Measurements from ENCODE around the gene CPOX. TPM values are rescaled to one million over a fixed set of nuclear protein-coding genes. Genes with fewer than 3 reads are reported as not detected.

CPOX gene
- total and polyA plus RNA-seq, 10 of the 15 experiments (the other 5 are each of a cell fraction or from before 2014, with no cell fraction given) = 40.7 to 72.6 (median 64.5) TPM

DNA sequence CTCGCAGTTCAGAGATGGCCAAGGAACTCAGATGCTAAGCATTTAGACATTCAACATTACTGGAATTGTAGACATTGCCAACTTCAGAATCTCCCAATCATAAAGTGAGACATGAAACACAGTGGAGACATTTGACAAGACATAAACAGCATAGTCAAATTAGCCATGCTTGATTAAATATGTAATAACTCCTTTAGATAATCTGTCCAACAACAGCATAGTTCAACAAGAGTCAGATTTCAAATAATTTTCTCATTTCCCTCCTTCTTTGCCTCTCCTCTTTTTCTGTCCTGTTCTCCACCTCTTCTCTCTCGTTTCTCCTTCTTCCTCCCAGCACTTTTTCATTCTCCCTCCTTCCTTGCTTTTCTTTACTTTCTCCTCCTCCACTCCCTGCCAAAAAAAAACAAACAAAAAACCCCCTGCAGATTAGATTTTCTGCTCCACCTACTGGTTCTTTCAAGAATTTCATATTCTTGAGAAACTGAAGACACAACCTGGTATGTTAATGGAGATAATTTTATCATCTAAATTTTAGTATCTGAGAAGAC lies 20.2 kb downstream of the CPOX start (continued):
- TF ChIP-seq, protein P1, sequence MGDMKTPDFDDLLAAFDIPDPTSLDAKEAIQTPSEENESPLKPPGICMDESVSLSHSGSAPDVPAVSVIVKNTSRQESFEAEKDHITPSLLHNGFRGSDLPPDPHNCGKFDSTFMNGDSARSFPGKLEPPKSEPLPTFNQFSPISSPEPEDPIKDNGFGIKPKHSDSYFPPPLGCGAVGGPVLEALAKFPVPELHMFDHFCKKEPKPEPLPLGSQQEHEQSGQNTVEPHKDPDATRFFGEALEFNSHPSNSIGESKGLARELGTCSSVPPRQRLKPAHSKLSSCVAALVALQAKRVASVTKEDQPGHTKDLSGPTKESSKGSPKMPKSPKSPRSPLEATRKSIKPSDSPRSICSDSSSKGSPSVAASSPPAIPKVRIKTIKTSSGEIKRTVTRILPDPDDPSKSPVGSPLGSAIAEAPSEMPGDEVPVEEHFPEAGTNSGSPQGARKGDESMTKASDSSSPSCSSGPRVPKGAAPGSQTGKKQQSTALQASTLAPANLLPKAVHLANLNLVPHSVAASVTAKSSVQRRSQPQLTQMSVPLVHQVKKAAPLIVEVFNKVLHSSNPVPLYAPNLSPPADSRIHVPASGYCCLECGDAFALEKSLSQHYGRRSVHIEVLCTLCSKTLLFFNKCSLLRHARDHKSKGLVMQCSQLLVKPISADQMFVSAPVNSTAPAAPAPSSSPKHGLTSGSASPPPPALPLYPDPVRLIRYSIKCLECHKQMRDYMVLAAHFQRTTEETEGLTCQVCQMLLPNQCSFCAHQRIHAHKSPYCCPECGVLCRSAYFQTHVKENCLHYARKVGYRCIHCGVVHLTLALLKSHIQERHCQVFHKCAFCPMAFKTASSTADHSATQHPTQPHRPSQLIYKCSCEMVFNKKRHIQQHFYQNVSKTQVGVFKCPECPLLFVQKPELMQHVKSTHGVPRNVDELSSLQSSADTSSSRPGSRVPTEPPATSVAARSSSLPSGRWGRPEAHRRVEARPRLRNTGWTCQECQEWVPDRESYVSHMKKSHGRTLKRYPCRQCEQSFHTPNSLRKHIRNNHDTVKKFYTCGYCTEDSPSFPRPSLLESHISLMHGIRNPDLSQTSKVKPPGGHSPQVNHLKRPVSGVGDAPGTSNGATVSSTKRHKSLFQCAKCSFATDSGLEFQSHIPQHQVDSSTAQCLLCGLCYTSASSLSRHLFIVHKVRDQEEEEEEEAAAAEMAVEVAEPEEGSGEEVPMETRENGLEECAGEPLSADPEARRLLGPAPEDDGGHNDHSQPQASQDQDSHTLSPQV (IDR thresholded peaks at IDR 0.05) = no peak
- TF ChIP-seq, protein P2, sequence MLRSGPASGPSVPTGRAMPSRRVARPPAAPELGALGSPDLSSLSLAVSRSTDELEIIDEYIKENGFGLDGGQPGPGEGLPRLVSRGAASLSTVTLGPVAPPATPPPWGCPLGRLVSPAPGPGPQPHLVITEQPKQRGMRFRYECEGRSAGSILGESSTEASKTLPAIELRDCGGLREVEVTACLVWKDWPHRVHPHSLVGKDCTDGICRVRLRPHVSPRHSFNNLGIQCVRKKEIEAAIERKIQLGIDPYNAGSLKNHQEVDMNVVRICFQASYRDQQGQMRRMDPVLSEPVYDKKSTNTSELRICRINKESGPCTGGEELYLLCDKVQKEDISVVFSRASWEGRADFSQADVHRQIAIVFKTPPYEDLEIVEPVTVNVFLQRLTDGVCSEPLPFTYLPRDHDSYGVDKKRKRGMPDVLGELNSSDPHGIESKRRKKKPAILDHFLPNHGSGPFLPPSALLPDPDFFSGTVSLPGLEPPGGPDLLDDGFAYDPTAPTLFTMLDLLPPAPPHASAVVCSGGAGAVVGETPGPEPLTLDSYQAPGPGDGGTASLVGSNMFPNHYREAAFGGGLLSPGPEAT (IDR thresholded peaks at IDR 0.05; ENCODE audit: low read depth) = peak; percentile 68
- TF ChIP-seq BRCA1 (IDR thresholded peaks at IDR 0.05; ENCODE audit: low read depth, low read length) (no peak), NBN (IDR thresholded peaks at IDR 0.05) (peak; percentile 90), MTA2 (IDR thresholded peaks at IDR 0.05; ENCODE audit: low read depth) (peak; percentile 10; the same call in 1 of the 2 replicates), MTA3 (IDR thresholded peaks at IDR 0.05; ENCODE audit: borderline replicate concordance, low read length) (no peak), POLR2A (IDR thresholded peaks at IDR 0.05; ENCODE audit: low read depth, low read length) (no peak), EED (IDR thresholded peaks at IDR 0.05; ENCODE audit: low read depth) (0 out of 2 replicates have a peak, but pooled peaks have one; percentile 28), NFIC (IDR thresholded peaks at IDR 0.05; ENCODE audit: low read depth, low read length) (peak; percentile 67), RAD21 (IDR thresholded peaks at IDR 0.05; ENCODE audit: insufficient read depth, low read depth, low read length) (peak; percentile 92), IKZF2 (IDR thresholded peaks at IDR 0.05) (peak; percentile 71 to 81)
- TF ChIP-seq, protein P3, sequence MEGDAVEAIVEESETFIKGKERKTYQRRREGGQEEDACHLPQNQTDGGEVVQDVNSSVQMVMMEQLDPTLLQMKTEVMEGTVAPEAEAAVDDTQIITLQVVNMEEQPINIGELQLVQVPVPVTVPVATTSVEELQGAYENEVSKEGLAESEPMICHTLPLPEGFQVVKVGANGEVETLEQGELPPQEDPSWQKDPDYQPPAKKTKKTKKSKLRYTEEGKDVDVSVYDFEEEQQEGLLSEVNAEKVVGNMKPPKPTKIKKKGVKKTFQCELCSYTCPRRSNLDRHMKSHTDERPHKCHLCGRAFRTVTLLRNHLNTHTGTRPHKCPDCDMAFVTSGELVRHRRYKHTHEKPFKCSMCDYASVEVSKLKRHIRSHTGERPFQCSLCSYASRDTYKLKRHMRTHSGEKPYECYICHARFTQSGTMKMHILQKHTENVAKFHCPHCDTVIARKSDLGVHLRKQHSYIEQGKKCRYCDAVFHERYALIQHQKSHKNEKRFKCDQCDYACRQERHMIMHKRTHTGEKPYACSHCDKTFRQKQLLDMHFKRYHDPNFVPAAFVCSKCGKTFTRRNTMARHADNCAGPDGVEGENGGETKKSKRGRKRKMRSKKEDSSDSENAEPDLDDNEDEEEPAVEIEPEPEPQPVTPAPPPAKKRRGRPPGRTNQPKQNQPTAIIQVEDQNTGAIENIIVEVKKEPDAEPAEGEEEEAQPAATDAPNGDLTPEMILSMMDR (IDR thresholded peaks at IDR 0.05 in 2 of 3, conservative IDR thresholded peaks at IDR 0.05 in 1 of 3; ENCODE audit: control insufficient read depth in 2 of 3, extremely low read depth in 1 of 3, insufficient read depth in 1 of 3, low read depth in 3 of 3, low read length in 3 of 3) = peak; percentile 42 to 53 (median 53); a peak in 5 of 6 replicates
- TF ChIP-seq, protein P4, sequence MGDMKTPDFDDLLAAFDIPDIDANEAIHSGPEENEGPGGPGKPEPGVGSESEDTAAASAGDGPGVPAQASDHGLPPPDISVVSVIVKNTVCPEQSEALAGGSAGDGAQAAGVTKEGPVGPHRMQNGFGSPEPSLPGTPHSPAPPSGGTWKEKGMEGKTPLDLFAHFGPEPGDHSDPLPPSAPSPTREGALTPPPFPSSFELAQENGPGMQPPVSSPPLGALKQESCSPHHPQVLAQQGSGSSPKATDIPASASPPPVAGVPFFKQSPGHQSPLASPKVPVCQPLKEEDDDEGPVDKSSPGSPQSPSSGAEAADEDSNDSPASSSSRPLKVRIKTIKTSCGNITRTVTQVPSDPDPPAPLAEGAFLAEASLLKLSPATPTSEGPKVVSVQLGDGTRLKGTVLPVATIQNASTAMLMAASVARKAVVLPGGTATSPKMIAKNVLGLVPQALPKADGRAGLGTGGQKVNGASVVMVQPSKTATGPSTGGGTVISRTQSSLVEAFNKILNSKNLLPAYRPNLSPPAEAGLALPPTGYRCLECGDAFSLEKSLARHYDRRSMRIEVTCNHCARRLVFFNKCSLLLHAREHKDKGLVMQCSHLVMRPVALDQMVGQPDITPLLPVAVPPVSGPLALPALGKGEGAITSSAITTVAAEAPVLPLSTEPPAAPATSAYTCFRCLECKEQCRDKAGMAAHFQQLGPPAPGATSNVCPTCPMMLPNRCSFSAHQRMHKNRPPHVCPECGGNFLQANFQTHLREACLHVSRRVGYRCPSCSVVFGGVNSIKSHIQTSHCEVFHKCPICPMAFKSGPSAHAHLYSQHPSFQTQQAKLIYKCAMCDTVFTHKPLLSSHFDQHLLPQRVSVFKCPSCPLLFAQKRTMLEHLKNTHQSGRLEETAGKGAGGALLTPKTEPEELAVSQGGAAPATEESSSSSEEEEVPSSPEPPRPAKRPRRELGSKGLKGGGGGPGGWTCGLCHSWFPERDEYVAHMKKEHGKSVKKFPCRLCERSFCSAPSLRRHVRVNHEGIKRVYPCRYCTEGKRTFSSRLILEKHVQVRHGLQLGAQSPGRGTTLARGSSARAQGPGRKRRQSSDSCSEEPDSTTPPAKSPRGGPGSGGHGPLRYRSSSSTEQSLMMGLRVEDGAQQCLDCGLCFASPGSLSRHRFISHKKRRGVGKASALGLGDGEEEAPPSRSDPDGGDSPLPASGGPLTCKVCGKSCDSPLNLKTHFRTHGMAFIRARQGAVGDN (IDR thresholded peaks at IDR 0.05) = no peak

Measured in GM12878 (cell line).